HG03095 (cell line): ENCODE measurements around the gene MAP3K4.

Experiments used
- ATAC-seq: cut with Tn5 transposase; IDR thresholded peaks from one replicate; pipeline ENCODE4 v1.9.1; 2021; ENCODE audit warnings: moderate library complexity; ENCODE audit not compliant: unreplicated experiment

The MAP3K4 gene, protein sequence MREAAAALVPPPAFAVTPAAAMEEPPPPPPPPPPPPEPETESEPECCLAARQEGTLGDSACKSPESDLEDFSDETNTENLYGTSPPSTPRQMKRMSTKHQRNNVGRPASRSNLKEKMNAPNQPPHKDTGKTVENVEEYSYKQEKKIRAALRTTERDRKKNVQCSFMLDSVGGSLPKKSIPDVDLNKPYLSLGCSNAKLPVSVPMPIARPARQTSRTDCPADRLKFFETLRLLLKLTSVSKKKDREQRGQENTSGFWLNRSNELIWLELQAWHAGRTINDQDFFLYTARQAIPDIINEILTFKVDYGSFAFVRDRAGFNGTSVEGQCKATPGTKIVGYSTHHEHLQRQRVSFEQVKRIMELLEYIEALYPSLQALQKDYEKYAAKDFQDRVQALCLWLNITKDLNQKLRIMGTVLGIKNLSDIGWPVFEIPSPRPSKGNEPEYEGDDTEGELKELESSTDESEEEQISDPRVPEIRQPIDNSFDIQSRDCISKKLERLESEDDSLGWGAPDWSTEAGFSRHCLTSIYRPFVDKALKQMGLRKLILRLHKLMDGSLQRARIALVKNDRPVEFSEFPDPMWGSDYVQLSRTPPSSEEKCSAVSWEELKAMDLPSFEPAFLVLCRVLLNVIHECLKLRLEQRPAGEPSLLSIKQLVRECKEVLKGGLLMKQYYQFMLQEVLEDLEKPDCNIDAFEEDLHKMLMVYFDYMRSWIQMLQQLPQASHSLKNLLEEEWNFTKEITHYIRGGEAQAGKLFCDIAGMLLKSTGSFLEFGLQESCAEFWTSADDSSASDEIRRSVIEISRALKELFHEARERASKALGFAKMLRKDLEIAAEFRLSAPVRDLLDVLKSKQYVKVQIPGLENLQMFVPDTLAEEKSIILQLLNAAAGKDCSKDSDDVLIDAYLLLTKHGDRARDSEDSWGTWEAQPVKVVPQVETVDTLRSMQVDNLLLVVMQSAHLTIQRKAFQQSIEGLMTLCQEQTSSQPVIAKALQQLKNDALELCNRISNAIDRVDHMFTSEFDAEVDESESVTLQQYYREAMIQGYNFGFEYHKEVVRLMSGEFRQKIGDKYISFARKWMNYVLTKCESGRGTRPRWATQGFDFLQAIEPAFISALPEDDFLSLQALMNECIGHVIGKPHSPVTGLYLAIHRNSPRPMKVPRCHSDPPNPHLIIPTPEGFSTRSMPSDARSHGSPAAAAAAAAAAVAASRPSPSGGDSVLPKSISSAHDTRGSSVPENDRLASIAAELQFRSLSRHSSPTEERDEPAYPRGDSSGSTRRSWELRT (N-terminal part only)

GRCh38 chr6:160991406-160992060 is at the start of gene MAP3K4:
MAP3K4 (plus strand) TSS chr6:160991769; CDS start chr6:160991932, 163 bp downstream.
- ATAC-seq, result peak; percentile 71

GRCh38 chr6:160943997-160944396 is 47.6 kb upstream of the MAP3K4 start:
- no peak for ATAC-seq

- no peak for ATAC-seq
Measured at GRCh38 chr6:160945516-160946177, 45.9 kb upstream of the MAP3K4 start.

- no peak for ATAC-seq
Measured at GRCh38 chr6:160949531-160949930, 42.0 kb upstream of the MAP3K4 start.

DNA sequence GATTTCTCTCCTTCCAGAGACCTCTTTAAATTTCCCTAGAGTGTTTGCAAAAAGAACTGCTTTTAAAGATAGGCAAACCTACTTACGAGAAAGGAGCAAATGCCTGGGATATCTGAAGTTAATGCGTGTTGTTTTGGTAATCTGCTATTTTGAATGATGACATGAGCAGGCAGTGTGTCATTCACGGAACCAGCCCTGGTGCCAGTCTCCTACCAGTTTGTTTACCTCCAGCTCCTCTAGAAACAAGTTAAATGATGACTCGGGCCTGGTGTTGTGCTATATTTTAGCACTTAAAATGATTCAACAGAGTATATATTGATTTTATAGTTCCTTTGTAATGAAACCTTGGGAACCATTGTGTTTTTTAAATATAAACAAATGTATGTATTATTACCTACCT is 41.1 kb upstream of the MAP3K4 start:
- ATAC-seq, result no peak

- ATAC-seq, result no peak
Measured at GRCh38 chr6:160951187-160952030, 40.2 kb upstream of the MAP3K4 start.

DNA sequence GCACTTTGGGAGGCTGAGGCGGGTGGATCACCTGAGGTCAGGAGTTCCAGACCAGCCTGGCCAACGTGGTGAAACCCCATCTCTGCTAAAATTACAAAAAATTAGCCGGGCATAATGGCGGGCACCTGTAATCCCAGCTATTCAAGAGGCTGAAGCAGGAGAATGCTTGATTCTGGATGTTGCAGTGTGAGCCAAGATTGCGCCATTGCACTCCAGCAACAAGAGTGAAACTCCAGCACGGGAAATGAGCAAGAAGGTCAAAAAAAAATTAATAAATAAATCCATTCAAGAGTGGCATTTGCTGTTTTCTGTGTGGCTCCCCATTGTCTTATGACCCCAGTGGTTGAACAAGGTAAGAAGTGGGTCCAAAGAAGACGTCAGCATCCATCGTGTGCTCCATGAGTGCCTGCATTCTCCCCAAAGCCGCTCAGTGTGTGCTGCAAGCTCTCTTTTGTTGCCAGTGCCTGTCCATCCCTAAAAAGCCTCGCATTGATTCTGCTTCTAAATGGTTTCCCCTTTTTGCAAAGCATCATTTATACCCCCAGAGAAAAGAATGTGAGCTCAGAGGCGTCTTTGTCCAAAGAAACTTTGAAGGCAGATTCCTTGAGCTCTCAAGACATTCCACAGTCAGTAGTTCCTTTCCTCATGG is 38.8 kb upstream of the MAP3K4 start:
- ATAC-seq, result no peak

DNA sequence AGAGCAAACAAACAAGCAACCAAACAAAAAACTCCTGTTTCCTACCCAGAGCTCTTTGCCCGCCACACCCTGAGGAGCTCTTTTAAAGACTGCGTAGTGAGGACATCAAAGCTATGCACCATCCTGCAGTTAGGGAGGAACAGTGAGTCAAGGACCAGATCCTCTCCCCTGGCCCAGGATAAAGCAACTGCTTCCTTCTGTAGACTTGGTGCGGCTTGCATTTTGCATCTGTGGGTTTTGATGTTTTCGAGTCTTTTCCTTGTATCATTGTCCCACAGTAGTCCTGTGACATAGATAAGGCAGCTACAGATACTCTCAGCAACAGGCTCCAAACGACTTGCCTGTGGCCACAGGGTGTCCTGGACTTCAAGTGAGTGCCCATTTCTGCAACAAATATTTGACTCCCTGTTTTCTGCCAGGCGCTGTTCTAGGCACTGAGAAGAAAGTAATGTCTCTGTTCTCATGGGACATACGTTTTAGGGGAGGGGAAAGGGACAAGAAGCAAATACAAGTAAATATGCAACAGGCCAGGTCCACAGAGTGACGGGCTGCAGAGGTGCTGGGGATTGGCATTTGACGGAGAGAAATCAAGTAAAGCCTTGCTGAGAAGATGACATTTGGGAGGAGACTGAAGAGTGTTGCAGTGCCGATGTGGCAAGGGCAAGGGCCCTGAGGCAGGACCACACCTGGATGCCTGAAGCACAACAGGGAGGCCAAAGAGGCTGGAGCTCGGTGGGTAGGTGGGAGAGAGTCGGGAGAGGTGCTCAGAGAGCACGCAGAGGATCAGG is 35.9 kb upstream of the MAP3K4 start:
- ATAC-seq, result no peak

DNA sequence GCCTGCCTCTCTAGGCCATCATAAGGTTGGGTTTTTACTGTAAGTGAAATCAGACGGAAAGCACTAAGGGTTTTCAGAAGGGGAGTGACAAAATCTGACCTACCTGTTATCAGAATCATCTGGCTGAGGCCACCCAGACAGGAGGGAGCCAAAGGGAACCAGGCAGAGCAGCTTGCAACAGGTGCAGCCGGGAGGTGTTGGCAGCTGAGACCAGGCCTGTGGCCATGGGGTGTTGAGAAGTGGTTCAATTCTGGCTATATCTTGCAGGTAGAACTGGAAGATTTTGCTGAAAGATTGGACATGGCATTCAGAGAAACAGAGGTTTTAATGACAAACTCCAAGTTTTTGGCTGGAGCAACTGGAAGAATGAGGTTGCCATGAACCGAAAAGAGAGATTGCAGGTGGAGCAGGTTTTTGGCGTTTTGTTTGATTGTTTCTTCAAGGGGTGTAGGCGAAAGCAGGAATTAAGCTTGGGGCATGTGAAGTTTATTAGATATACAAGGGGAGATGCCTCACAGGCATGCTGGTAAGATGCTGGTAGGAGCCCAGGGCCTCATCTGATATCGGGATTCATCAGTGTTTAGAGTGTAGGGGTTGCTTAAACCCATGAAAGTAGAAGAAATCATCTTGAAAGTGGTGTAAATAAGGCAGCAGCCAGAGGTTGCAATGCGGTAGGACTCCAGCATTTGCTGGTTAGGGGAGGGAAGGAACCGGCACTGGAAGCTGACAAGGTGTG is 35.1 kb upstream of the MAP3K4 start:
- ATAC-seq, result no peak

DNA sequence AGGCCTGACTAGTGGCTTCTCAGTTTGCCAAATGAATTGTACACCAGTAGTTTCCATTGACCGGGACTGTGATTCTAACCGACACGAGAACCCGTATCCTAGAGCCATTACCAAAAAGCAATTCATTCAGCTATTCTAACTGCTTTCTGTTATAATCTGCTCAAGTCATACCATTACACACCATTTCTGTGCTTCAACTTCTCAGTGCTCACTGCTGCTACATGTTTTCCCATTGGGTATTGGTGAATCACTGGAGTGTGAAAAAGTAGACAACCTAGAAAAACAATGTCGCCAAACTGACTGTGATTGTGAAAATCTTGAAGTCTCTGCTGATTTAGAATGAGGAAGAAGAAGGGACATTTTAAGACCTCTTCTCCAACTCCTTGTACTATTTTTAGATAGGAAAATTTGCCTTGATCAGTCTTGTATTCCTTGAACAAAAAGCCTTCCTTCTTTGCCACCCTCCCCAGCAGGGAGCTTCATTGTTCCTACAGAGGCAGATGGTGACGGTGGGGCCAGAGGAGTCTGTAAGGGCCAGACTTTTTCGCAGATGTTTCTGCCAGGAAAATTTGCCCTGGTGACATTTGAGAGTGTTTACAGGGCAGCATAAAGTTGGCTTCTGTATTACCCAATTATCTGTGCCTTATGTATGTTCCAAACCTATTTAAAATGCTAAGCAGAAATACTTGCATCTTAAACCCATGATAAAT is 31.7 kb upstream of the MAP3K4 start:
- ATAC-seq, result no peak

GRCh38 chr6:160960839-160961238 is 30.7 kb upstream of the MAP3K4 start:
- no peak for ATAC-seq

- no peak for ATAC-seq
Measured at GRCh38 chr6:160962835-160963623, 28.5 kb upstream of the MAP3K4 start.

DNA sequence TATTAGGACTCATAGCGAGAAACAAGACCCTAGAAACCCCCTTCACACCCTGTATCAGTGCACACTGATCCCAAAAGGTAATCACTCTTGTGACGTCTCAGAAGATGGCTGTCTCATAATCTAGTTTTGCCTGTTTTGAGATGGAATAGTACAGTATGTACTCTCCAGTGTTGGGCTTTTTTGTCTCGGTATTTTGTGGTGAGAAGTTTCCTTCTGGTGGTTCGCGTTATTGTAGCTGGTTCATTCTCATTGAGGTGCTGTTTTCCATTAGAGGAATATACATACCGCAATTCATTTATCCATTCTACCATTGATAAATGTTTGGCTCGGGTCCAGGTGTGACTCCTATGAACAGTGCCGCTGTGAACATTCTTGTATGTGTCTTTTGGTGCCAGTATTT is 27.9 kb upstream of the MAP3K4 start:
- ATAC-seq, result no peak

DNA sequence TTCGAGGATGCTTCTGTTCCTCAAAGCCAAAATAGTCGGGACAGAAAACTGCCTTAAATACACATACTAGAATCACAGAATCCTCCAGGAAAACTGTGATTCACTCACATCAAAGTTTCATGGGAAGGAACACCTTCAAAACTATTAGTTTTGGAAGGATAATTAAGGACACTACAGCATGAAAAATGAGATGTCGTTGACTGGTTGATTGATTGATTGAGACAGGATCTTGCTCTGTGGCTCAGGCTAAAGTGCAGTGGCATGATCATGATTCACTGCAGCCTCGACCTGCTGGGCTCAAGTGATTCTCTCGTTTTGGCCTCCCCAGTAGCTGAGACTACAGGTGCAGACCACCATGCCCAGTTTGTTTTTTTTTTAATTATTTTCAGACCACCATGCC is 25.7 kb upstream of the MAP3K4 start:
- no peak for ATAC-seq

DNA sequence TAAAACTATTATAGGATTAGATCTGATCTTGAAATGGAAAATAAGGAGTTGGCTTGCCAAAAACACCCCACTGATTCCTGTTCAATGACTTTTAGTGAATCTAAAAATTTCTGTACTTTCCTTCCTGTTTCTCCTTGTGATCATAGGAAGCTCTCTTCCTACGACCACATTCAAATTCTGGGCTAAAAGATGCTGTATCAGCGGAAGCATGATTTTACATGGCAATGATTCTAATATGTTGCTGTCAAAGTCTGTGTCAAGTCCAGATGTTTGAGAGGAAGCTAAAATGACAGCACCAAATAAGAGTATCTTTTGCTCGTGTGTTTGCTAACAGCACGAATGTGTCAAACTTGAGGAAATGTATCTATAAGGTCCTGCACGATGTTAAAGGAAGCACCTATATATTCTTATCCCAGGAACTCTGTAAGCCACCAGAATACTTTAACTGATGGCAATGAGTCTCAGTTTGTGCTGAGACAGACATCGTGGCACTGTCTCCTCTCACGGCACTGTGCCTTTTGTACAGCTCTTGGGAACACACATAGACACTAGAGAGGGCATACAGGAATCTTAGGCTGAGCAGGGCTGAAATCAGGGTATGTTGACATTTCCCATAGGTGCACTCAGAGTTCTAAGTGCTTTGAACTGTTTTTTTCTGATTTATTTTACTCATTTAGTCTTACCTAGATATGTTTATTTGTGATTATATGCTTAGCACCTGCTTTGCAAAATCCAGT is 24.9 kb upstream of the MAP3K4 start:
- ATAC-seq, result no peak
